GM10248 (cell line): ENCODE data around the gene PPP2R5E.

Experiments
- CTCF ChIA-PET: fragments of 300-600 bp; sonication (Branson Sonifier 250); formaldehyde crosslinking; extraction: SDS; loops from one replicate; lab custom pipeline; 2021; ENCODE audit warnings: antibody characterized with exemption; lab: Yijun Ruan, JAX
- POLR2A ChIA-PET: fragments of 350-650 bp; sonication (Branson Sonifier 250); formaldehyde crosslinking; extraction: SDS; loops from one replicate; lab custom pipeline; 2020; ENCODE audit warnings: antibody characterized with exemption; lab: Yijun Ruan, JAX
- DNase-seq: peaks from one replicate; pipeline ENCODE4 v3.0.0; 2012; ENCODE audit errors: extremely low spot score
- CTCF ChIP-seq: IDR thresholded peaks from 2 replicates; pipeline ENCODE4 v1.5.1; 2012; ENCODE audit warnings: mild to moderate bottlenecking, low read depth; ENCODE audit errors: extremely low read depth, missing control alignments, control extremely low read depth

PPP2R5E gene

GRCh38 chr14:63362389-63362819 lies 180.8 kb downstream of the PPP2R5E start:
- DNase-seq, result no peak
- CTCF ChIA-PET, result interaction anchor here (1.4 kb wide), 1 partner anchor 408 kb away, joined by 3 read pairs; no protein-coding TSS in a partner anchor
- POLR2A ChIA-PET, result no interaction called here
- TF ChIP-seq CTCF, result no peak

GRCh38 chr14:63361790-63362189 lies 181.4 kb downstream of the PPP2R5E start:
- ChIA-PET POLR2A (no interaction called here), CTCF (no interaction called here)
- TF ChIP-seq CTCF, result no peak
- DNase-seq, result no peak

- DNase-seq, result no peak
- no peak for TF ChIP-seq CTCF
- ChIA-PET CTCF (interaction anchor here (1.2 kb wide), 1 partner anchor 29 kb away, joined by 4 read pairs; no protein-coding TSS in a partner anchor), POLR2A (no interaction called here)
Observed at GRCh38 chr14:63357841-63358240, 185.3 kb downstream of the PPP2R5E start.

GRCh38 chr14:63345826-63346225 lies 197.4 kb downstream of the PPP2R5E start:
- POLR2A ChIA-PET, result no interaction called here
- CTCF ChIA-PET, result no interaction called here
- no peak for DNase-seq
- TF ChIP-seq CTCF, result no peak

GRCh38 chr14:63344336-63344735 lies 198.8 kb downstream of the PPP2R5E start:
- no peak for TF ChIP-seq CTCF
- no peak for DNase-seq
- POLR2A ChIA-PET, result no interaction called here
- CTCF ChIA-PET, result no interaction called here

- DNase-seq, result no peak
- CTCF ChIA-PET, result no interaction called here
- POLR2A ChIA-PET, result no interaction called here
- TF ChIP-seq CTCF, result no peak
Observed at GRCh38 chr14:63343878-63344277, 199.3 kb downstream of the PPP2R5E start.
